ENCODE results near the gene DSP. TPM values are rescaled to one million over a fixed set of nuclear protein-coding genes. Genes with fewer than 3 reads are reported as not detected.

The DSP gene
- total RNA-seq, 2 donors from 2014 or later: 3.0 to 3.4 TPM

- DNase-seq (ENCODE audit: low spot score): no peak
- intact Hi-C loops (cut with DNase I): no loop called here
Measured at GRCh38 chr6:7629321-7629720, 87.8 kb downstream of the DSP start.

- DNase-seq (ENCODE audit: low spot score): no peak
- intact Hi-C loops (cut with DNase I): no loop called here
Measured at GRCh38 chr6:7630792-7631191, 89.3 kb downstream of the DSP start.

- DNase-seq (ENCODE audit: low spot score): no peak
- intact Hi-C loops (cut with DNase I): no loop called here
Measured at GRCh38 chr6:7631466-7631865, 90.0 kb downstream of the DSP start.

- intact Hi-C loops (cut with DNase I): no loop called here
- DNase-seq (ENCODE audit: low spot score): no peak
Measured at GRCh38 chr6:7632501-7633290, 91.2 kb downstream of the DSP start.

- intact Hi-C loops (cut with DNase I): no loop called here
- no peak for DNase-seq (ENCODE audit: low spot score)
Measured at GRCh38 chr6:7633361-7633760, 91.9 kb downstream of the DSP start.

- no peak for DNase-seq (ENCODE audit: low spot score)
- intact Hi-C loops (cut with DNase I): no loop called here
Measured at GRCh38 chr6:7636151-7636550, 94.7 kb downstream of the DSP start.

Other genes starting within 250 kb of the DSP start
- gene SSR1, start 228.5 kb upstream of the DSP start, total RNA-seq: 100 to 1,000 TPM; 124 to 133 TPM
- not detected for gene CAGE1, start 151.9 kb upstream of the DSP start, total RNA-seq
- 10 to 100 TPM; 18.9 to 20.7 TPM for gene RIOK1, start 151.9 kb upstream of the DSP start, total RNA-seq
- 1 to 10 TPM; 8.9 to 10.0 TPM for gene SNRNP48, start 48.5 kb downstream of the DSP start, total RNA-seq
- 1 to 10 TPM; 2.0 to 5.7 TPM for gene BMP6, start 184.4 kb downstream of the DSP start, total RNA-seq